SK-N-SH (cell line): ENCODE results near the gene HOXC11.

Source experiments
- ELF1 ChIP-seq: IDR thresholded peaks from 2 replicates; pipeline ENCODE4 v1.4.0; 2012
- EZH2phosphoT487 ChIP-seq: fragments of 200-600 bp; sonication (generic); IDR thresholded peaks from 2 replicates; pipeline ENCODE4 v1.6.1; 2017; ENCODE audit warnings: low read depth, mixed run types, mild to moderate bottlenecking, antibody characterized with exemption, moderate library complexity, borderline replicate concordance
- NFIC ChIP-seq: IDR thresholded peaks from 2 replicates; pipeline ENCODE4 v1.4.0; 2012; ENCODE audit warnings: borderline replicate concordance
- POLR2AphosphoS5 ChIP-seq: IDR thresholded peaks from 2 replicates; pipeline ENCODE4 v1.6.1; 2012; ENCODE audit warnings: low read depth, low read length
- TEAD4 ChIP-seq: IDR thresholded peaks from 2 replicates; pipeline ENCODE4 v1.4.0; 2012; ENCODE audit warnings: mild to moderate bottlenecking, borderline replicate concordance; ENCODE audit not compliant: insufficient read depth
- TF ChIP-seq, protein P1 (sequence below): fragments of 200-600 bp; sonication (generic); IDR thresholded peaks from 2 replicates; pipeline ENCODE4 v1.6.1; 2017; ENCODE audit warnings: antibody characterized with exemption, mild to moderate bottlenecking, moderate library complexity
- TF ChIP-seq, protein P2 (sequence below): IDR thresholded peaks from 2 replicates; pipeline ENCODE4 v1.6.1; 2012; ENCODE audit warnings: mild to moderate bottlenecking, low read depth, low read length, moderate library complexity

DNA sequence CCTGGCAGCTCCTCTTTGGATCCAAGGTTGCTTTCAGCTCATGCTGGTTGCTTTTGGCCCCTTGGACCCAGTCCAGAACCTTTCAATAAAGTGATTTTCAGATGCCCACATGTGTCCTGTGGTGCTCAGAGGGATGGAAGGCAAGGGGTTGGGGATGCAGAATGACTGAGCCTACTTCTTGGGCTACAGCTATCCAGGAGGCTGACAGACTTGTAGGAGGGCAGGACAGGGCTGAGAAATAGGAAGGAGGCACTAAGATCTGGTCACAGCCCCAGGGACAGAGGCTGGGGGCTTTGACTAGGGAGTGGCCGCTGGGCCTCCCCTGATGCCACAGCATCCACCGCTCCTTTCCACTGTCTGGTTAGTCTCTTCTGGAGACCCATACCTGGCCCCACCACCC, 1.2 kb upstream of the HOXC11 start:
- TF ChIP-seq, protein P1, sequence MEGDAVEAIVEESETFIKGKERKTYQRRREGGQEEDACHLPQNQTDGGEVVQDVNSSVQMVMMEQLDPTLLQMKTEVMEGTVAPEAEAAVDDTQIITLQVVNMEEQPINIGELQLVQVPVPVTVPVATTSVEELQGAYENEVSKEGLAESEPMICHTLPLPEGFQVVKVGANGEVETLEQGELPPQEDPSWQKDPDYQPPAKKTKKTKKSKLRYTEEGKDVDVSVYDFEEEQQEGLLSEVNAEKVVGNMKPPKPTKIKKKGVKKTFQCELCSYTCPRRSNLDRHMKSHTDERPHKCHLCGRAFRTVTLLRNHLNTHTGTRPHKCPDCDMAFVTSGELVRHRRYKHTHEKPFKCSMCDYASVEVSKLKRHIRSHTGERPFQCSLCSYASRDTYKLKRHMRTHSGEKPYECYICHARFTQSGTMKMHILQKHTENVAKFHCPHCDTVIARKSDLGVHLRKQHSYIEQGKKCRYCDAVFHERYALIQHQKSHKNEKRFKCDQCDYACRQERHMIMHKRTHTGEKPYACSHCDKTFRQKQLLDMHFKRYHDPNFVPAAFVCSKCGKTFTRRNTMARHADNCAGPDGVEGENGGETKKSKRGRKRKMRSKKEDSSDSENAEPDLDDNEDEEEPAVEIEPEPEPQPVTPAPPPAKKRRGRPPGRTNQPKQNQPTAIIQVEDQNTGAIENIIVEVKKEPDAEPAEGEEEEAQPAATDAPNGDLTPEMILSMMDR: no peak
- TF ChIP-seq, protein P2, sequence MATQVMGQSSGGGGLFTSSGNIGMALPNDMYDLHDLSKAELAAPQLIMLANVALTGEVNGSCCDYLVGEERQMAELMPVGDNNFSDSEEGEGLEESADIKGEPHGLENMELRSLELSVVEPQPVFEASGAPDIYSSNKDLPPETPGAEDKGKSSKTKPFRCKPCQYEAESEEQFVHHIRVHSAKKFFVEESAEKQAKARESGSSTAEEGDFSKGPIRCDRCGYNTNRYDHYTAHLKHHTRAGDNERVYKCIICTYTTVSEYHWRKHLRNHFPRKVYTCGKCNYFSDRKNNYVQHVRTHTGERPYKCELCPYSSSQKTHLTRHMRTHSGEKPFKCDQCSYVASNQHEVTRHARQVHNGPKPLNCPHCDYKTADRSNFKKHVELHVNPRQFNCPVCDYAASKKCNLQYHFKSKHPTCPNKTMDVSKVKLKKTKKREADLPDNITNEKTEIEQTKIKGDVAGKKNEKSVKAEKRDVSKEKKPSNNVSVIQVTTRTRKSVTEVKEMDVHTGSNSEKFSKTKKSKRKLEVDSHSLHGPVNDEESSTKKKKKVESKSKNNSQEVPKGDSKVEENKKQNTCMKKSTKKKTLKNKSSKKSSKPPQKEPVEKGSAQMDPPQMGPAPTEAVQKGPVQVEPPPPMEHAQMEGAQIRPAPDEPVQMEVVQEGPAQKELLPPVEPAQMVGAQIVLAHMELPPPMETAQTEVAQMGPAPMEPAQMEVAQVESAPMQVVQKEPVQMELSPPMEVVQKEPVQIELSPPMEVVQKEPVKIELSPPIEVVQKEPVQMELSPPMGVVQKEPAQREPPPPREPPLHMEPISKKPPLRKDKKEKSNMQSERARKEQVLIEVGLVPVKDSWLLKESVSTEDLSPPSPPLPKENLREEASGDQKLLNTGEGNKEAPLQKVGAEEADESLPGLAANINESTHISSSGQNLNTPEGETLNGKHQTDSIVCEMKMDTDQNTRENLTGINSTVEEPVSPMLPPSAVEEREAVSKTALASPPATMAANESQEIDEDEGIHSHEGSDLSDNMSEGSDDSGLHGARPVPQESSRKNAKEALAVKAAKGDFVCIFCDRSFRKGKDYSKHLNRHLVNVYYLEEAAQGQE: no peak
- no peak for TF ChIP-seq EZH2phosphoT487
- no peak for TF ChIP-seq NFIC
- no peak for TF ChIP-seq POLR2AphosphoS5
- no peak for TF ChIP-seq ELF1
- no peak for TF ChIP-seq TEAD4
